Stimulated activated naive CD4-positive, alpha-beta T cell (primary cell): ENCODE measurements around the gene ARSK.

Experiments used
- DNase-seq, 6 experiments: peaks; one replicate each; lab custom pipeline; 2025; lab: John Stamatoyannopoulos, UW

ARSK gene

DNA sequence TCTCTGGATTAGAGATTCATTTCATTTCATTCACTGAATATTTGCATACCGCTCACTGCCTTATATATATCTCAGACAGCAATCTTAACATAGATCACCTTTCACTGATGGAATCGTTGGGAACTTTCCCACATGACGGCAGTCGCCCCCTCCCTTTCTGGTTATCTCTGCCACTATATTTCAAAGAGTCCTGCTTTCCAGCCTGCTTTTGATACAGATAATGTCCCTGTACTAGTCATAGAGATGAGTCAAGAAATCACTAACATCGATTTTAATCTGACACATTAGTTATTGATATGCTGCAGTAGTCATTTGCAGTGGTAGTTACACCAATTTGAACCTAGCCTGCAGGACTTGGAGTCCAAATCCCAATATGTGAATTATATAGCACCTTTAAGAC is 8.5 kb downstream of the ARSK start:
- DNase-seq: no peak

DNA sequence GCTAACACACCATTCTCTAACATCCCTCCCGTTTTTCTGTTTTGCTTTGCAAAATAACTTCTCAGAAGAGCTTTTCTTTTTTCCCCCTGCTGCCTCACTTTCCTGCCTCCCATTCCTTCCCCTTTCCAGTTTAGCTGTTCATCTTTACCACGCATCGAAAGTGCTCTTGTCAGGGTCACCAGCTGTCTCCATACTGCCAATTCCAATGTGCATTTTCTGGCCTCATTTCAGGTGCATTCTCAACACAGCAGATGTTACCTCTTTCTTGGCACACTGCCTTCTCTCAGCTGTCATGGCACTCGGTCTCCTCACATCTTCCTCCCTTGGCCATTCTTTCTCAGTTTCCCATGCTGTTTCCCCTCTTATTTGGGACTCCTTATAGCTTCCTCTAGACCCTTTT is 9.5 kb downstream of the ARSK start:
- no peak for DNase-seq

DNA sequence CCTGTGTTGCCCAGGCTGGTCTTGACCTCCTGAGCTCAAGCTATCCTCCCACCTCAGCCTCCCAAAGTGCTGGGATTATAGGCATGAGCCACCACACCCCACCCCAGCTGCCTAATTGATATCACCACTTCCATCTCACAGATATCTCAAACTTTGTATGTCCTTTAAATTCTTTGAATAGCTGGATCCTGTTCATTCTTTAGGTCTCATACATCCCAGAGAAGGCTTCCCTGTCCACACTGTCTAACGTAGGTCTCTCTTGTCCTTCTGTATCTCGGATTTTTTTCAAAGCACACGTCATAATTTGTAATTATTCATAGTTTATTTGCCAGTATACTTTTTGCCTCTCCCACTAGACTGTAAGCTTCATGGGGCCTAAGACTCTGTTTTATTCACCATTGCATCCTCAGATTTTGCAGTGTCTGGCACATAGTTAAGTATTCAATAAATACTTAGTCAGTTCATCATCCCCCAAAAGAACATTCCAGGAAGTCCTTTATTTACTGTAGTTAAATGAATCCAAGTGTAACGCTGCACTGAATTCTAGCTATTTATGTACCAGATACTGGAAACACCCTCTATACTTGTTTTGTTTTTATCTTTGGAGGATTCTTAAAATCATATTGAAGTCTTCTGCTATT is 10.5 kb downstream of the ARSK start:
- no peak for DNase-seq

DNA sequence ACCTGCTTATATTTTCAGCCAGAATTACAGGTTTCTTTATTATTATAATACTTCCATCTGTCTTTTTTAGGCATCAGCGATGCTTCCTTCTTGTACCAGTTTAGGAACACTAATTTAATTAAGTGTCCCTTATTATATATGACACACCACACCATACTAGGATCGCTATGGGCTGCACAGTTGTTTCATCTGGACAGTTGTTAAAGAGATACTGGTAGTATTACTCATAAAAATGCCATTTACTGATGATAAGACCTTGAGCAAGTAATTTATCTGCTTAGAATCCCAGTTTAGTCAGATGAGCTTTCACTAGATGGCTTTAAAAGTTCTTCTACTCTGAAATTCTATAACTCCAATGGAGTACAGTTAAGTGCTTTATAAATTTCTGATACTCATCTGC is 17.1 kb downstream of the ARSK start:
- DNase-seq: no peak

DNA sequence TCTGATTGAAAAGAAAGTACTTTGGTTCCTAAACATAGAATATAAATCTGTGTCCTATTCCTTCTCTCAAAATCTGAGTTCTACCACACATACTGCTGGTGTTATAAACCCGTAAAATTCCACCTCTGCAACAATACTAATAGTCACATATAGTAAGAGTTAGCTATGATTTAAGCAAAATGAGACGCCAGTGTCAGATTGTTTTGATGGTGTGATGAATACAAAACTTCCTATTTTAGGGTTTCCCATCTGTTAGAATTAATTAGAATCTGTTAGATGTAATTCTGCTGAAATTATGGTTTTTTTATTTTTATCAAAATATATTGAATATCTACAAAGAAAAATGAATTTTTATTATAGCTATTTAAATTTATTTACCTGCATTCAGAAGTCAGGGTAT is 26.7 kb downstream of the ARSK start:
- no peak for DNase-seq

DNA sequence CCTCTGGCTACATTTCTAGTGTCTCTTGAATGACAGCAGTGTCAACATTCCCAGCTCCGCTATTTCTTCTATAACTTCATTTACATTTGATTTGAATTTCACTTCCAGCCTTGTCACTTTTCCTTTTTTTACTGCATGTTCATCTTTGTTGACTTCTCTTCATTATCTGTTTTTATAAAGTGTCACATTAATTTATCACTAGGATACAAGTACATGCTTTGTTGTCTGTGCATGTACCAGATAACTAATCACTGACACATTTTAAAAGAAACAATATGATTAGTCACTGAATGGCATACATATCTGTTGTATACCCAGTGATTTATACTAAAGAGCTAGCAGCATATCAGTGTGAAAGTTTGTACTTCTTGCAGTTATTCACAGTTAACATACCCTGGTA is 29.1 kb downstream of the ARSK start:
- DNase-seq: no peak

DNA sequence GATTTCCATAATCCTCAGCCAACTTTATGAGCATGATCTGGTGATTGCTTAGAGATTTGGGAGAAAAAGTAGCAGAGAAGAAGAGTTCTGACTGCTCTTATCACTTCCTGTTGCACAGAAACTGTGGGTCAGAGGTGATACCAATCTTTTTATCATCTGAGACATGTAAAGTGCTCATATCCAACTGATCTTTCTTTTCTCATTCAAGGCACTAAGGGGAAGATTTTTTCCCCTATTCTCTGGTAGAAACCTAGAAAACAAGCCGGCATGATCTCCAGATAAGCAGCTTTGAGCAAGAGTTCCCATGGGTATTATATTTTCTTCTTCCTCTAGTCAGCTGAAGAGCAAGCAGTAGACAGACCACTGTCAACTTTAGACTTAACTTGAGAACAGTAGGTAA is 36.0 kb downstream of the ARSK start:
- peak in 1 of 6 experiments; percentile 0 for DNase-seq

DNA sequence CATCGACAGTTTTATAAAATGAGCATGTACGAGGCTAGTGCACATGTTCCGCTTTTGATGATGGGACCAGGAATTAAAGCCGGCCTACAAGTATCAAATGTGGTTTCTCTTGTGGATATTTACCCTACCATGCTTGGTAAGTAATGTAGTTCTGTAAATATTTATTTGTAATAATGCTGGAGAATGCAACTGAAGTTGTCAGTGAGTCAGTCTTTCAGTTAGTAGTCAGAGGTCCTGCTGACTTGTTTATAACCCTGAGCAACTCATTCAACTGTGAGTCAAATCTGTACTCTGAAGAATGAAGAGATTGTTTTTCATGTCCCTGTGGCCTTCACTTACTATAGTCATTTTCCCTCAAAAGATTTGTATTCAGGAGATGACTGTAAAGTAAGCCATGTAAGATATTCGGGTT is 36.6 kb downstream of the ARSK start:
- DNase-seq: no peak

DNA sequence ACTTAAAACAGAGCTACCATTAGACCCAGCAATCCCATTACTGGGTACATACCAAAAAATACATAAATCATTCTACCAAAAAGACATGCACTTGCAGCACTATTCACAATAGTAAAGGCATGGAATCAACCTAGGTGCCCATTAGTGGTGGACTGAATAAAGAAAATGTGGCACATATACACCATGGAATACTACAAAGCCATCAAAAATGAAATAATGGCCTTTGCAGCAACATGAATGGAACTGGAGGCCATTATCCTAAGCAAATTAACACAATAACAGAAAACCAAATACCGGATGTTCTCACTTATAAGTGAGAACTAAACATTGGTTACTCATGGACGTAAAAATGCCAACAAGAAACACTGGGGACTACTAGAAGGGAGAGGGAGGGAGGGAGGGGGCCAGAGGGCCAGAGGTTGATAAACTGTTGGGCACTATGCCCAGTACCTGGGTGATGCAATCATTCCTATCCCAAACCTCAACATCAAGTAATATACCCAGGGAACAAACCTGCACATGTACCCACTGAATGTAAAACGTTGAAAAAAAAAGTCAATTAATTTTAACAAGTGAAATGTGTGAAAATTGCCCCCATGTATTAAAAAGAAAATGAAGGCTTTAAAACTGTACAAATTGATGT is 40.5 kb downstream of the ARSK start:
- DNase-seq: no peak

DNA sequence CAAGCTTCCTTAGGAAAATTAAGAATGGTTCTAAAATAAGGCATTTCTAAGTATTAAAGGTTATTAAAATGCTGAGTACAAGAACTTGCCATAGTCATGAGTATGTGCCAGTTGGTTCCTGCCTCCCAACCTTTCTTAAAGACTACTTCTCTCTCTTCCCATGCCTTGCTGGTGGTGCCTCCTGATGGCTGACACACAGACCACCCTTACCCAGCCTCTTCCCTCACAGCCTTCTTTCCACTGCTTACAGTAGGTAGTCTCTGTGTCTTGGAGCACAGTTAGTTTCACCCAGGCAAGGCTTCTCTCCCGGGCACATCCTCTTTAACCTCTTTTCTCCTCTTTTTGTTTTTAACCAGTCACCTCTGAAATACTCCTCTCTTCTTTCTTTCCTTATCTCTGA is 44.4 kb downstream of the ARSK start:
- no peak for DNase-seq

DNA sequence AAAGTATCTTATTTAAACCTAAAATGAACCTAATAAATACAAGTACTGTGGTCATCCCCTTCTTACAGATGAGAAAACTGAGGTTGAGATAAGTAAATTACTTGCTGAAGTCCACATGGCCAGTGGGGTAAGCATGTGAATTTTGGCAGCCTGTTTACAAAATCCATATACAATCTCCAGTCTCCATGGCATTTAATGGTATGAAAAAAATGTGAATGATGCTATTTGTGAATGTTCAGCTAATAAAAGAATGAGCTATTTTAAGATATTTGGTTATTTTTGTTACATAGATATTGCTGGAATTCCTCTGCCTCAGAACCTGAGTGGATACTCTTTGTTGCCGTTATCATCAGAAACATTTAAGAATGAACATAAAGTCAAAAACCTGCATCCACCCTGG is 45.7 kb downstream of the ARSK start:
- DNase-seq: no peak

DNA sequence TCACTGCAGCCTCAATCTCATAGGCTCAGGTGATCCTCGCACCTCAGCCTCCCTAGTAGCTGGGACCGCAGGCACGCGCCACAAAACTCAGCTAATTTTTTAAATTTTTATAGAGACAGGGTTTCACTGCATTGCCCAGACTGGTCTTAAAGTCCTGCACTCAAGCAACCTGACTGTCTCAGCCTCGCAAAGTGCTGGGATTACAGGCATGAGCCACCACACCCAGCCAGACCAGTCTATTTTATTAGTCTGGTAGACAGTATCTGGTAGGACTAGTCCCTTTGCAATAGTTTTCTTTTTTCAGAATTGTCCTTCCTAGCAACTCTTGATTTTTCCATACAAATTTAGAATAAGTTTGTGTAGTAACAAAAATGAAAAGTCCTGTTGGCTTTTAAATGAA is 50.9 kb downstream of the ARSK start:
- no peak for DNase-seq

DNA sequence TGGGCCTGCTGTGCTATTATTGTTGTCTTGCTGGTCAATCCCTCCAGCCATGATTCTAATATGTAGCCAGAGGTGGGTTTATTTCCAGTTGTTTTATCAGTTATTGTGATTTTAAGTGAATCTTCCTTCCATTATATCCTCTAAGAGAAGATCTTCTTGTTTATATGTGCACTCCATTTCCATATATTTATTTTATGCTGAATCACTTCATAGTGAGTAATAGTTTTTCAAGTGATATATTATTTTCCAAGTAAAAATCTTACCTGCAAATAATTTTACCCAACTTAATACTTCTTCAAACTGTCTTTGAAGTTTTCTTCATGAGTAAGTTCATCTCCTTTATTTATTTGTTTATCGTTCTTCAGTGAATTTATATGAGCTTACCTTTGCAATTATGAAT is 51.5 kb downstream of the ARSK start:
- no peak for DNase-seq

DNA sequence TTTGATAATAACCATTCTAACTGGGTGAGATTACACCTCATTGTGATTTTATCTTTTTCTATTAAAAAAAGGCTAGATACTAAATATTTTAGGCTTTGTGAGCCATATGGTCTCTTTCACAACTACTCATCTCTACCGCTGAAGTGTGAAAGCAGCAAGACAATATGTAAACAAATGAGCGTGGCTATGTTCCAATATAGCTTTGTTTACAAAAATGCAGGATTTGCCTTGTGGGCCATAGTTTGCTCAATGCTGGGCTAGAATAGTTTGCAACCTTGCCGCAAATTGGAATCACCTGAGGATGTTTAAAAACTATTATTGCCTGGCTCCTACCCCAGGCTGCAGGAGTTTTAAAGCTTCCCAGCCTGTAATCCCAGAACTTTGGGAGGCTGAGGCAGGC is 54.8 kb downstream of the ARSK start:
- no peak for DNase-seq

DNA sequence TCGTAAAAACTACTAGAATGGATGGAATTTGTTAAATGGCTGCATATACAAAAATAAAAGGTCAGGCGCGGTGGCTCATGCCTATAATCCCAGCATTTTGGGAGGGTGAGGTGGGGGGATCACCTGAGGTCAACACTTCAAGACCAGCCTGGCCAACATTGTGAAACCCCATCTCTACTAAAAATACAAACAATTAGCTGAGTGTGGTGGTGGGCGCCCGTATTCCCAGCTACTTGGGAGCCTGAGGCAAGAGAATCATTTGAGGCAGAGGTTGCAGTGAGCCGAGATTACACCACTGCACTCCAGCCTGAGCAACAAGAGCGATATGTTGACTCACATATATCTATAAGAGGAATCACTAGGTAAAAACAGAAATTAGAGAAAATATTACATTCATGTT is 55.6 kb downstream of the ARSK start:
- no peak for DNase-seq

DNA sequence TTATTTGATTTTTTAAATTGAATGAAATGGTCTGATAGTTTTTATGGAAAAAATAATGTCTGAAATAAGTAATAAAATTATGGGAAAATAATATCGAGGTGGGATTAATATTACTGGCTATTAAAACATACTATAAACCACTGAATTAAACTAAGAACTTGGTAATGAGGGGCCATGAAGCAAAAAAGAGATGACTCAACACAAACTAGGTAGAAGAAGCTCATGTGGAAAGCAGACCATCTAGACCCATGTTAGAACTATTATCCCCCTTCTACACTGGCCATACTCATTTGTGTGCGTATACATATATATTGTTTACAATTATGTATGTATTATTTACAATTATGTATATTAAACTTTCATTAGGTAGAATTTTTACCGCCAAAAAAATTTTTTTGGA is 56.5 kb downstream of the ARSK start:
- no peak for DNase-seq

DNA sequence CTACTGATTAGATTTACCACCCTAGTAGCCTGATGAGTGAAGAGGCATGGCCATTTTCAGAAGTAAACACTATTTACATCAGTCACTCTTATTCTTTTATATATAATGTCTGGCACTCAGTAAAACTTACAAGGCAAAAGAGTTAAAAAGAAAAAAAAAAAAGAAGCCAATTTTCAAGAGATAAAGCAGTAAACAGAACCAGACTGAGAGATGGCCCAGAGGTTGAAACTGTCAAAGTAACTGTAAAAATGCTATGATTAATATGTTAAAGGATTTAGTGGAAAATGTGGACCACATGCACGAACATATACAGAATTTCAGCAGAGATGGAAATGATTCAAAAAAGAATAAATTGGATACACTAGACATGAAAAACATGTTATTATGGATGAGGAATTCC is 58.6 kb downstream of the ARSK start:
- no peak for DNase-seq

DNA sequence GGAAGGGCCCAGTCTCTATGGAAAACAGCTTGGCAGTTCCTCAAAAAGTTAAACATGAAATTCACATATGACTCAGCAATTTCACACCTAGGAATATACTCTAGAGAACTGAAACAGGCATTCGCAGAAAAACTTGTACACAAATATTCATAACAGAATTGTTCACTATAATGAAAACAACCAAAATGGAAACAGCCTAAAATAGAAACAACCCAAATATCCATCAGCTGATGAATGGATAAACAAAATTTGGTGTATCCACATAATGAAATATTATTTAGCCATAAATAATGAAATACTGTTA is 60.2 kb downstream of the ARSK start:
- DNase-seq: no peak

DNA sequence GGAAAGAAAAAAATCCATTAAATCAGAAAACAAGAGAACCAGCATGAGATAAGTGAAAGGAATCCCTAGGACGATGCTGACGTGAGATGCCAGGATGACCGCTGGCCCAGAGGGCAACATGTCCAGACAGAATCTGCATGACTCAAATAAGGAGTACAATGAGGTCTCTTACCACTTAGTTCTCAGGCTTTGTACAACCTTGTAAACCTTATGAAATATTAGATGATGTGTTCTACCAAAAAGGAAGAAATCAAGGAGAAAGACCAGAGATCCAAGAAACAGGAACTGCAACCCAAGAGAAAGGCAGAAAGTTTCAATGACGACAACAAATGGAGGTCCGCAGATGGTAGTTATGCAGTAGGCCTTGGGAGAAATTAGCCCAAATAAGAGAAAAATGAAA is 62.2 kb downstream of the ARSK start:
- DNase-seq: no peak

DNA sequence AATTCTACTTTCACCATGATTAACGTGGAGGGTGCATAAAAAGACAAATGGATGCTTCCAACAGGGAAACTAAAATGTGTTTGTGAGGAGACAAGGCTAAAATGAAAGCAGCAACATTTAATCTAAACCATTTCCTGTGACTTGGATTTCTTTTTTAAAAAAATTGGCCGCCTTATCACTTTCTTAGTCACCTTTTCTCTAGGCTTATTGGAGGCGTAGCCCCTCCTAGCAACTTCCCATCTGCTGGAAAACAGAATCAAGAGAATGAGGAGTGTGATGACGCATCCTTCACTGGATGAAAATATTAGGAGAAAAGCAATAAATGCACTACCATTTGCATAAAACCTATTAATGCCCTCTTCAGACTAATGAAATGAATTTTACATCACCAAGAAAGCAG is 64.2 kb downstream of the ARSK start:
- DNase-seq: no peak

DNA sequence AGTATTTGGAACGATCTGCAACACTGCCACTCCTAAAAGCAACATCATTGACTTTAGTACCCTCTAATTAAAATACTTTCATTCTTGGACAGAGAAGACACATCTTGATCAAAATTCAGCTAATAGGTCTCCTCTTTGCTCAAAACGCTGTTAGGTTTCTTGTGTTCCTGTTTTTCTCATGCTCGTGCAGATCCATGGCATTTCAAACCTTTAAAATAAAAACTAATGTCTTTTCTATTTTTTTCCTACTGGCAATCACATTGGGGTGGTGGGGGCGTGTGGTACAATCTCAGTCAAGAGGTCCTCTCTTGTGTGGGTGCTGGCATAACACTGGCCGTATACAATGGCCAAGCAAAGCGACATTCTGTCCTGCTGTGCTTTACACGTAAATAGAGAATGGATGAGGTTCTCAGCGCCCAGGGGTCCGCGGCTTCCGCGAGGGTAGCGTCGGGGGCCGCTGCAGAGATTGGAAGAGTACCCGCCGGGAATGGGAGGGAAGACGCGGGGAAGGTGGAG is 64.7 kb downstream of the ARSK start:
- peak in 1 of 6 experiments; percentile 3 for DNase-seq

DNA sequence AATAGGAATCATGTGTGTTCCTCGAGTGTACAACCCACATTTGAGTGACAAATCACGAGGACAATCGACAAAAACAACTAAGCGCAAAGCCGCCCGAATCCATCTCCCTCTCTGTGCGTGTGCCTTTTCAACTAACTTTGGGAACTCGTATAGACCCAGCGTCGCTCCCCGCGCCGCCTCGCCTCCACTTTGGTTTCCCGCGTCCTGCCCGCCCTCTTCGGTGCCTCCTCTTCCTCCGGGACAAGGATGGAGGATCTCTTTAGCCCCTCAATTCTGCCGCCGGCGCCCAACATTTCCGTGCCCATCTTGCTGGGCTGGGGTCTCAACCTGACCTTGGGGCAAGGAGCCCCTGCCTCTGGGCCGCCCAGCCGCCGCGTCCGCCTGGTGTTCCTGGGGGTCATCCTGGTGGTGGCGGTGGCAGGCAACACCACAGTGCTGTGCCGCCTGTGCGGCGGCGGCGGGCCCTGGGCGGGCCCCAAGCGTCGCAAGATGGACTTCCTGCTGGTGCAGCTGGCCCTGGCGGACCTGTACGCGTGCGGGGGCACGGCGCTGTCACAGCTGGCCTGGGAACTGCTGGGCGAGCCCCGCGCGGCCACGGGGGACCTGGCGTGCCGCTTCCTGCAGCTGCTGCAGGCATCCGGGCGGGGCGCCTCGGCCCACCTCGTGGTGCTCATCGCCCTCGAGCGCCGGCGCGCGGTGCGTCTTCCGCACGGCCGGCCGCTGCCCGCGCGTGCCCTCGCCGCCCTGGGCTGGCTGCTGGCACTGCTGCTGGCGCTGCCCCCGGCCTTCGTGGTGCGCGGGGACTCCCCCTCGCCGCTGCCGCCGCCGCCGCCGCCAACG is 65.3 kb downstream of the ARSK start, which contains the start of gene GPR150:
Gene GPR150, plus strand, starts transcription at position 58 of the 840 bp plus-strand sequence. Its CDS starts 189 bp downstream, at position 247.
- peak; percentile 23 to 59 (median 45) for DNase-seq
